ENCODE measurements around the gene NLK. TPM values are rescaled to one million over a fixed set of nuclear protein-coding genes. Genes with fewer than 3 reads are reported as not detected.

NLK gene
- total and polyA plus RNA-seq, 2 of the 13 experiments (the other 11 are each of a cell fraction or from before 2014, with no cell fraction given) = 13.4 to 14.6 TPM

Small RNA genes lying within 50 kb of the gene (small RNA-seq; reads per million reads assigned to genes)
- gene RF00006 (ENCODE audit: insufficient read depth in 2 of 3, insufficient read length in 3 of 3, low read depth in 2 of 3, low replicate concordance in 1 of 3) (0 reads per million in 3 experiments), gene RF00156 (ENCODE audit: insufficient read depth in 2 of 3, insufficient read length in 3 of 3, low read depth in 2 of 3, low replicate concordance in 1 of 3) (0 reads per million in 3 experiments), gene RF00601 (ENCODE audit: insufficient read depth in 2 of 3, insufficient read length in 3 of 3, low read depth in 2 of 3, low replicate concordance in 1 of 3) (0 reads per million in 3 experiments), gene RPS29P22 (ENCODE audit: insufficient read depth in 2 of 3, insufficient read length in 3 of 3, low read depth in 2 of 3, low replicate concordance in 1 of 3) (0 reads per million in 3 experiments)

Other genes with a start within 250 kb of the NLK start
- 0.02 TPM in 1 of 2 replicates, not detected in the other for gene NOS2, start 242.1 kb upstream of the NLK start, total RNA-seq (2016; rRNA removed; fragmentation: Illumina TruSeq; extraction: Trizol)
- gene NOS2, start 242.1 kb upstream of the NLK start, polyA plus RNA-seq (2011; rRNA removed) = 0.03 TPM in 1 of 2 replicates, not detected in the other
- gene LYRM9, start 149.3 kb upstream of the NLK start, total RNA-seq (2016; rRNA removed; fragmentation: Illumina TruSeq; extraction: Trizol) = 0.18 and 0.24 TPM in 2 replicates
- 0.34 and 0.66 TPM in 2 replicates for gene LYRM9, start 149.3 kb upstream of the NLK start, polyA plus RNA-seq (2011; rRNA removed)